HT1080 (cell line): ENCODE measurements around the gene C5orf34. TPM values are rescaled to one million over a fixed set of nuclear protein-coding genes. Genes with fewer than 3 reads are reported as not detected.
"Not testable (repeated sequence)": the region's sequence is repeated elsewhere in the genome, so short reads cannot be mapped to it uniquely, and the experiment has no call there.

Experiments used
- DNase-seq: peaks from one replicate; pipeline ENCODE4 v3.0.0-alpha.2; 2015; ENCODE audit warnings: low read depth
- total RNA-seq: library from RNA; depleted of rRNA; stranded (reverse); fragments of >200 nt; shearing (Covaris generic); gene quantifications from 2 replicates; pipeline ENCODE4 v1.2.3, GENCODE V29; 2014

C5orf34 gene
- total RNA-seq, 1 experiment from 2014 or later: 20.1 TPM

DNA sequence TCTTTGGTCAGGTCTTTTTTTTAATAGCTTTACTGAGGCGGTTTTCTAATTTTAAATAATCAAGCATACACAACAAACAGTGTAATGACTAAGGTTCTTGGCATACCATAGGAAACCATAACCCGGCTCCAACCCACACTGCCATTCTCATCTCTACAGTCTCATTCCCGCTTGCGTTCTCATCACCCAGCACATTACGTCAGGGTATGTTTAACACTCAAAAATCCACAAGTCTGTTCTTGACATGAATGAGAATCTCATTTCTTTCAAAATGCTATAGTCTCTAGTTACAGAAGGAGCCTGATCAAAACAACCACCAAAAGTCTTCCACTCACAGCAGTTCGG, 505 bp downstream of the C5orf34 start:
- no peak for DNase-seq

DNA sequence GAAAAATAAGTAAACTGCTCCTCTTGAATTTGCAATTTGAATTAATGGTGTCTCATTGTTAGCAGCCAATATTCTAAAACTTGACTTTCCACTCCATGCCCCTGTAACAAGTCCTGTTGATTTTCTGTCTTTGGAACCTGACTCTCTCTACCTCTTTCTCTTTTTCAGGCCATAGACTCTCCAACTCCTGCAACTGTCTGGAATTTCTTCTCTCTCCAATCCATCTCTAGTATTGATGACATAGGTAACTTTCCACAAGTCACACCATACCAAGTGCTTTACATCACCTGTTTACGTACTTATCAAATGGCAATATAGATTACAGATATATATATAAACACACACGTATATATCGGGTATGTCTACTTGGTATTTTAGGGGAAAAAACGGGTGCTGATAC, 923 bp downstream of the C5orf34 start:
- no peak for DNase-seq

DNA sequence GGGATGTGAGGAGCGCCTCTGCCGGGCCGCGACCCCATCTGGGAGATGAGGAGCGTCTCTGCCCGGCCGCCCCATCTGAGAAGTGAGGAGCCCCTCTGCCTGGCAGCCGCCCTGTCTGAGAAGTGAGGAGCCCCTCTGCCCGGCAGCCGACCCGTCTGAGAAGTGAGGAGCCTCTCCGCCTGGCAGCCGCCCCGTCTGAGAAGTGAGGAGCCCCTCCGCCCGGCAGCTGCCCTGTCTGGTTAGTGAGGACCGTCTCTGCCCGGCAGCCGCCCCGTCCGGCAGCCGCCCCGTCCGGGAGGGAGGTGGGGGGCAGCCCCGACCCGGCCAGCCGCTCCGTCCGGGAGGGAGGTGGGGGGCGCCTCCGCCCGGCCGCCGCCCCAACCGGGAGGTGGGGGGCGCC, 3.9 kb downstream of the C5orf34 start:
- not testable (repeated sequence) for DNase-seq

DNA sequence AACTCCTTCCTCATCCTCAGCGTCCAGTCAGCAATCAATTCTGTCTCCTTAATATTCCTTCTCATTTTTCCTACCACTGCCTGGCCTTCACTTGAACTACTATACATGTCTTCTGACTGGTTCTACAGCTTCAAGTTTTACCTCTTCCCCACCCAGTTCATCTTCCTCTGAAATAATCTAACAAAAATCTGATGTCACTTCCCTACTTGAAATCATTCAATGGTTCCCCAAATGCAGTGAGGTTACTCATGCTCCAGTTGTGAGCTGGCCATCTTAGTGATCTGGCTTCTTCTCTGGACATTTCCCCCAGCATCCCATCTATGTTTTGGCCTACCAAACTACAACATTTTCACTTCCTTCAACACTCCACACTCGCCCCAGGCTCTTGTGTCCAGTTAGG, 16.4 kb downstream of the C5orf34 start:
- DNase-seq: no peak

DNA sequence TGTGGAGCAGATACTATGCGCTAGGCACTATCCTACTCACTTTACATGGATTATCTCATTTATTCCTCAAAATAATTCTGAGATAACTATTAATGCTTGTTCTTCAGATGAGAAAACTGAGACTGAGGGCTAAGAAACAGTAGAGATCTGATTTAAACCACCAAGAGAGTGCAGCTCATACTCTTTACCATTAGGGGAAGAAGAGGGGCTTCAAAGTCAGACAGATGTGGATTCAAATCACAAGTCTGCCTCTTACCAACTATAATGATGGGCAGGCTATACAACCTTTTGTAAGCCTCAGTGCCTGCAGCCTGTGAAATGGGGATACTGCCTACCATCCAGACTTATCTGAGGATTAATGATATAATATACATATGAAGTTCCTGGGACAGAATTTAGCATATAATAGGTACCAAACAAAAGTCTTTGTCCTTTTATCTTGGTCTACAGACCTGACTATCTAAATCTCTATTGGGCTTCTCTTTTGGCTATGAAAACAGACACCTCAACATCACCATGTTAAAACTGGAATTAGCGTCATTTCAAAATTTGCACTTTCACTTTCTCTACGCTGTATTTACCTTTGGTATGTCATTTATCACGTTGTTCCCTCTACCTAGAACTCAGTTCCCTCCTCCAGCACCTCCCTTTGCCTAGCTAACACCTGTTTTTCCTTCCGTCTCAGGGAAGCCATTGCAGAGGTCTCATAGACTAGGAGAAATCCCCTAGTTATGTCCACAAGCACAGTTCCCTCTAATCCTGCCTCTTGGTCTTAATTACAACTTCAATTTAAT, 17.4 kb downstream of the C5orf34 start:
- no peak for DNase-seq

DNA sequence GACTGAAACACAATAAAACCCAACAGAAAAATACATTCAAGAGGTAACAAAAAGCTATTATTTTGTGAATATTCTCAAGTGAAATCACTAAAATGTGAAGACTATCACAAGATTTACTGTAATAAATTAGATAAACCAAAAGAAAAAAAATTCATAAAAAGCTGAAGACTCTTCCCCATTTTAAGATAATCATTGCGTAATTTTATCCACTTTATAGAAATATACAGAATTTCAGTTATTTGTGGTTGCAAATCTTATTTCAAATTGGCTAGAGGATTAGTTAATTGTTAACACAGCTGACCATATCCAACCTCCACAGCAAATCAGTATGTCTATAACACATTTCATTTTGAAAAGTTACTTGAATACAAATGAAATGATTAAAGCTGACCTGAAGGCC, 23.6 kb downstream of the C5orf34 start:
- DNase-seq: no peak

DNA sequence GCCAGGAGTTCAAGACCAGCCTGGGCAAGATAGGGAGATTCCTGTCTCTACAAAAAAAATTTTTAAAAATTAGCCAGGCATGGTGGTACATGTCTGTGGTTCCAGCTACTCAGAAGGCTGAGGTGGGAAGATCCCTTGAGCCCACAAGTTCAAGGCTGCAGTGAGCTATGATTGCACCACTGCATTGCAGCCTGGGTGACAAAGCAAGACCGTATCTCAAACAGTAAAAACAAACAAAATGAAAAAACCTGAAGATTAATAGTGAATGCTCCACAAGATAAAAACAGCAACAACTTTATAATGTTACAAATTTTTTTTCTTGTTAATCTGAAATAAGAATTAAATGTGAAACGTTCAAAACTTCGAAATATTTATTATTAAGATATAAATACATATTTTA, 28.6 kb downstream of the C5orf34 start:
- no peak for DNase-seq

DNA sequence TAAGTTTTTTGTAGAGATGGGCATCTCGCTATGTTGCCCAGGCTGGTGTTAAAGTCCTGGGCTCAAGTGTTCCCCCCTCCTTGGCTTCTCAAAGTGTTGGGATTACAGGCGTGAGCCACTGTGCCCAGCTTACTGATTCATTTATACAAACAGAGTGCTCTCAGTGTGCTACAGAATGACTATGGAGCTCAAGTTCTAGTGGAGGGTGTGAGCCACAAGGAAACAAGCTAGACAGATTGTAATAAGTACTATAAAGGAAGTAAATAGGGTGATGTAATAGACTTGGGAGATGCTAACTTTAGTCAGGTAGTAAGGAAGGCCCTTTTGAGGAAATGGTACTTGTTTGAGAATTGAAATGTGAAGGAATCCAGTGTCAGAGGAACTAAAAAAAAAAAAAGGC, 29.5 kb downstream of the C5orf34 start:
- no peak for DNase-seq

DNA sequence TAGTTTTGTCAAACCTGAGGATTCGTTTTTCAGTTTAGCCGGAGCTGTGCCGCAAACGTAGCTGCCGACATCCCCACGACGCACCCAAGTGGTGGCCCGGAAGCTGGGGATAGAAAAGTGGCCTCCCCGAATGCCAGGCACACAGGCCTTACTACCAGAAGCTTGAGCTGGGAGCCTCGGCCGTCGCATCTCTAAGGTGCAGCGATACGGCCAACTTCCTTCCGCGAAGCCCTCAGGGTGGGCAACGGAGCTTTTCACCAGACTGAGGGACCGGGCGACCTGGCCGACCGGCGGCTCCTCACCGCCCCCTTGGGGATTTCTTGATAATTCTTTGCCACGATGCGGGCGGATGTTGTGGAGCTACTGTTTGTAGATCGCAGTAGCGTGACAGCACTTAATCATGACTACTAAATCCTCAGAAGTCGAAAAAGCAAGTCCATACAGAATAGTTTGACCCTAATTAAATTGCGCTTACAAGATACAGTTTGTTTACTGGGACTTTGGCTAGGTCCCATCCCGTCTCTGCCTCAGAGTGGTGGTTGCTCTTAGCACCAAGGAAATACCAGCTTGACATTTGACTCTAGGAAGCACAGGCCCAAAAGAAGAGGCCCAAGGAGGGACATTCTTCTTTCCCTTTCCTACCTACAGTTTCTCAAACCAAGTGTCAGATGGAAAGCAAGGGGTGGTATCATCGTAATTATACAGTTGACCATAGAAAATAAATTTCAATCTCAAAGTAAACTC, 30.7 kb downstream of the C5orf34 start:
- peak; percentile 86 for DNase-seq

DNA sequence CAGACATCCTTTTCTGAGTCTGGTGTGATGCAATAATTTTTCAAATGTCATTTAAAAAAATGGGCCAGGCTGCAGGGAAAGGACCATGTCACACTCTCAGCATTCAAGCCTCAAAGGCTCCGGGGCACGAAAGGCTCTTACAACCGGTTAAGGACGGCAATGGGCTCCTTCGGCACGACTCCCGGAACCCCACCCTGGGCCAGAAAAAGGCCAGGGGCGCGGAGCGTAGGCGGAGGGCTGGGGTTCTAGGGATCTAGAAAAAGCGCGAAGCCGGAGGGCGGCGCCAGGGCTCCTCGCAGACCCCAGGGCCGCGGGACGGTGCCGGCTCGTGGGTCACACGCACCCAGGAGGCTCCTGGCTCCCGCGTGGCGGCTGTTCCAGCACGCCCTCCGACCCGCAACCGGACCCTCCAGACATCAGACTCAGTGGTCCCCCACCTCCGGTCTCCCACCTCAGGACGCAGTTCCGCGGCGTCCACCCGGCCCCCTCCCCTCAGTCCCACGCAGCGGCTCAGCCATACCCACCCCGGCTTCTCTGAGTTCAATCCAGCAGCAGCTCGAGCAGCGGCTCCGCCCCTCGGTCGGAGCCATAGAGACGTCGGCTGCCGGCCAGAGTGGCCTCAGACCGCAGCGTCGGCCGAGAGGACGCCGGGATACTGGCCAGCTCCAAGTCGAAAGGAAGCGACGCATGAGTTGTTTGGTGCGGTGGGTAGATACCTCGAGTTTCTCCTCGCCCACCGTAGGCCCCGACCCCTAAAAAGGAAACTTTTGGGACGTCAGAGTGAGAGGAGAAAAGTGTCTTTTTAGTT, 31.4 kb downstream of the C5orf34 start, which contains the start of gene TMEM267:
Gene TMEM267 (minus strand): TSS at position 568 of the 808 bp plus-strand sequence. CDS start 29,896 bp downstream, outside the sequence.
- peak; percentile 91 for DNase-seq

DNA sequence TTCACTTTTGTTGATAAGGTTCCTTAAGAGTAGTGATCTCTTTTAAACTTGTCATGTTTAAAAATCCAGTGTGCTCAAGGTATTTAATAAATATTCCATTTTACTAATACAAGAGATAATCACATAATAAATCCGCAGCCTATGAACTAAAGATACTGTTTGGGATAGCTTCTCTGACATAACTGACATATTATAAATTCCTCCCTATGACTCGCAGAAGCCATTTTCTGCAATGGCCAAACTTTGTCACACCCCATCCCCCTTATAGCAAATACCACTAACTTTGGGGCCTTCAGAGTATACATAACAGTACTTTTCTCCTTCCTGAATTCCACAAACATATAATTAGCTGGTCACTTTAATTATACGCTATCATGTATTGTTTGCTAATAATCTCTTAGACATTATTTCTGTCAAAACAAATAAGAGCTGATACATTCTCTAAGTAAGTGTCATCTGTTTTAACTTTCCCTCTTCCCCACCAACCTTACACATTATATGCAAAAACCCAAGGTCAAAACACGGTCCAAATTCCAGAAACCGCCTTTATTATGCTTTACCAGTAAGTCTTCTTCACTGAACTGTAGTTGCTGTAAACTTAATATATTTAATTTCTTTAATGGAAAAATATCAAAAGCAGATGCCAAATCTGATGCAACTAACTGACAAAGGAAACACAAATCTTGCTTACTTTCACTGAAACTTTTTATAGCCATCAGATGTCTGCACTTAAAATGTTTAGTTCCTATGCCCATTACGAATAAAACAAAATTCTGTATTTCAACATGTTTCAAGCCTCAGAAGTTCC, 32.3 kb downstream of the C5orf34 start:
- no peak for DNase-seq

DNA sequence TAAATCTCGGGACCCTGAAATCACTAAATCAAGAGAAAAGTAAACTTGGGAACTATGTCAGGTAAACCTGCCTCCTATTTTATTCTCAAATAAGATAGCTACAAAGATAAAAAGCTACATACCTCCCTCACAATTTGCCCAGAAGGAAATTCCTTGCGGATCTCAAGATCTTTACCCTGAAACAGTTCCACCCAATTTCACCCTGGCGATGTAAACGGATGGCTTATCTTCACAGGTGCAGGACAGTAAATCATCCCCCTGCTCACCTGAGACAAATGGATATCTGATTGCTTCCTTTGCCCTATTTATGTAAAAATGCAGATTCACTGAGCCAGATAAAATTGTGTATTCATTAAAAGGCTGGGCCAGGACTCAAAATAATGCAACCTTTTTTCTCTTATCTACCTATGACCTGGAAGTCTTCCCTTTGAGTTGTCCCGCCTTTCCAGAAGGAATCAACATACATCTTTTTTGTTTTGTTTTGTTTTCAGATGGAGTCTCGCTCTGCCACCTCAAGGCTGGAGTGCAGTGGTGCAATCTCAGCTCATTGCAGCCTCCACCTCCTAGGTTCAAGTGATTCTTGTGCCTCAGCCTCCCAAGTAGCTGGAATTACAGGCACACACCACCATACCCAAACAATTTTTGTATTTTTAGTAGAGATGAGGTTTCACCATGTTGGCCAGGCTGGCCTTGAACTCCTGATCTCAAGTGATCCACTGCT, 45.1 kb downstream of the C5orf34 start:
- no peak for DNase-seq

DNA sequence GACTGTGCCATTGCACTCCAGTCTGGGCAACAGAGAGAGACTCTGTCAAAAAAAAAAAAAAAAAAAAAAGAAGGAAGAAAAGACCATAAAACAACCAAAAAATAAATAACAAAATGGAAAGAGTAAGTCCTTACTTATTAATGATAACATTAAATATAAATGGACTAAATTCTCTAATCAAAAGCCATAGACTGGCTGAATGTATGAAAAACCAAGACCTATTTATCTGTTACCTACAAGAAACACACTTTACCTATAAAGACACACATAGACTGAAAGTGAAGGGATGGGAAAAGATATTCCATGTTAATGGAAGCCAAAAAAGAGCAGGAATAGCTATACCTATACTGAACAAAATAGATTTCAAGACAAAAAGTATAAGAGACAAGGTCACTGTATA, 47.8 kb downstream of the C5orf34 start:
- DNase-seq: no peak

DNA sequence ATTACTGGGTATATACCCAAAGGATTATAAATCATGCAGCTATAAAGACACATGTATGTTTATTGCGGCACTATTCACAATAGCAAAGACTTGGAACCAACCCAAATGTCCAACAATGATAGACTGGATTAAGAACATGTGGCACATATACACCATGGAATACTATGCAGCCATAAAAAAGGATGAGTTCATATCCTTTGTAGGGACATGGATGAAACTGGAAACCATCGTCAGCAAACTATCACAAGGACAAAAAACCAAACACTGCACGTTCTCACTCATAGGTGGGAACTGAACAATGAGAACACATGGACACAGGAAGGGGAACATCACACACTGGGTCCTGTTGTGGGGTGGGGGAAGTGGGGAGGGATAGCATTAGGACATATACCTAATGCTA, 49.5 kb downstream of the C5orf34 start:
- DNase-seq: not testable (repeated sequence)

DNA sequence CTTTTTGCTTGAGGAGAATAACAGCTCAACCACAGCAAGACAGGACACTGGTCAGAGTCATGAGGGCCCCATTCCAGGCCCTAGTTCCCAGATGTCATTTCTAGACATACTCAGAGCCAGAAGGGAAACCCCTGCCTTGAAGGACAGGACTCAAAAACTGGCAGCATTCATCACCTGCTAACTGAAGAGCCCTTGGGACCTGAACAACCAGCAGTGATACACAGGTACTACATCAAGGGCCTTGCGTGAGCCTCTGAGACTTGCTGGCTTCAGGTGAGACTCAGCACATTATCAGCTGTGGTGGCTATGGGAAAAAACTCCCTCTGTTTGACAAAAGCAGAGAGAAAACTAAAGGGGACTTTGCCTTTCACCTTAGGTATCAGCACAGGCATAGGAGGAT, 53.9 kb downstream of the C5orf34 start:
- DNase-seq: no peak

DNA sequence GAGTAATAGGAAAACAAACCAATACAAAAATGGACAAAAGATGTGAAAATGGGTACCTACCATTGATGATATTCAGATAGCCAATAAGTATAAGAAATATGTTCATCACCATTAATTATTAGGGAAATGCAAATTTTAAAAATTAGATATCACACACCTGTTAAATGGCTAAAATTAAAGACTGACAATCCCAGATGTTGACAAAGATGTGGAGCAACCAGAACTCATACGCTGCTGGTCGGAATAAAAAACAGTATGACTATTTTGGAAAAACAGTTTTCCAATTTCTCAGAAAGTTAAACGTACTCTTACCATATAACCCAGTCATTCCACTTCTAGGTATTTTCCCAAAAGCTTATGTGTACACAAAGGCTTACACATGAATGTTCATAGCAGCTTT, 58.4 kb downstream of the C5orf34 start:
- no peak for DNase-seq

DNA sequence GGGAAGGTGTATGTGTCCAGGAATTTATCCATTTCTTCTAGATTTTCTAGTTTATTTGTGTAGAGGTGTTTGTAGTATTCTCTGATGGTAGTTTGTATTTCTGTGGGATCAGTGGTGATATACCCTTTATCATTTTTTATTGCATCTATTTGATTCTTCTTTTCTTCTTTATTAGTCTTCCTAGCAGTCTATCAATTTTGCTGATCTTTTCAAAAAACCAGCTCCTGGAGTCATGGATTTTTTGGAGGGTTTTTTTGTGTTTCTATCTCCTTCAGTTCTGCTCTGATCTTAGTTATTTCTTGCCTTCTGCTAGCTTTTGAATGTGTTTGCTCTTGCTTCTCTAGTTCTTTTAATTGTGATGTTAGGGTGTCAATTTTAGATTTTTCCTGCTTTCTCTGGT, 73.4 kb downstream of the C5orf34 start:
- not testable (repeated sequence) for DNase-seq

DNA sequence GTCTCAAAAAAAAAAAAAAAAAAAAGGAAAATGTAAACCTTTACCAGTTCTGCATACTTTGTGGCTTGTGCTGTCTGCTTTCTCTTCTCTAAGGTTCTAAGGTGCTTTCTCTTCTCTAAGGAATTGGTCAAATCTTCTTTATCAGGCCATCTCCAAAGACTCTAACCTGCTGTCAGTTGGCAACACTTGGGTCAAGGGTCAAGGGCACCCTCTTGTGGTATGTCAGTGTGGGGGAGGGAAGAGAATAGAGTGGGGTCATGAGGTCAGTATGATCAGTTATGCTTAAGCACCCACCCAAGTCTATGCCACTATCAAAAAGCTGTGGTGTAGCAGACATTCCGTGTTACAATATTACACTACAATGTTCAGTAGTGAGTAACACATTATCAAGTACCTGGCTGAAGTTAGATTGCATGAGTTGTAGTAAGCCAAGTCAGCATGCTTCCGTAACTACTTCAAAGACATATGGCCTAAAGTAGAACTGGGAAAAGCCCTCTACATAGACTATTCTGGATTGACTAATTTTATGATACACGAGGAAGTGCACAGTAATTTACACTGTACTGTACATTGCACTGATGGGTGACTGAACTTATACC, 77.8 kb downstream of the C5orf34 start:
- DNase-seq: no peak
